Lower leg skin (tissue), 3 donors: ENCODE data around the gene GLIS2.

ENCODE experiments used
- CTCF ChIP-seq, 3 donors: fragments of 450-650 bp; IDR thresholded peaks; one replicate each; pipeline ENCODE4 v1.5.1; 2016; ENCODE audit warnings: antibody characterized with exemption in 3 of 3, mild to moderate bottlenecking in 3 of 3, moderate library complexity in 2 of 3
- POLR2A ChIP-seq, 2 donors: fragments of 450-650 bp; IDR thresholded peaks; one replicate each; pipeline ENCODE4 v1.6.1; 2016 to 2017; ENCODE audit warnings: antibody characterized with exemption in 2 of 2, mild to moderate bottlenecking in 1 of 2, moderate library complexity in 1 of 2

DNA sequence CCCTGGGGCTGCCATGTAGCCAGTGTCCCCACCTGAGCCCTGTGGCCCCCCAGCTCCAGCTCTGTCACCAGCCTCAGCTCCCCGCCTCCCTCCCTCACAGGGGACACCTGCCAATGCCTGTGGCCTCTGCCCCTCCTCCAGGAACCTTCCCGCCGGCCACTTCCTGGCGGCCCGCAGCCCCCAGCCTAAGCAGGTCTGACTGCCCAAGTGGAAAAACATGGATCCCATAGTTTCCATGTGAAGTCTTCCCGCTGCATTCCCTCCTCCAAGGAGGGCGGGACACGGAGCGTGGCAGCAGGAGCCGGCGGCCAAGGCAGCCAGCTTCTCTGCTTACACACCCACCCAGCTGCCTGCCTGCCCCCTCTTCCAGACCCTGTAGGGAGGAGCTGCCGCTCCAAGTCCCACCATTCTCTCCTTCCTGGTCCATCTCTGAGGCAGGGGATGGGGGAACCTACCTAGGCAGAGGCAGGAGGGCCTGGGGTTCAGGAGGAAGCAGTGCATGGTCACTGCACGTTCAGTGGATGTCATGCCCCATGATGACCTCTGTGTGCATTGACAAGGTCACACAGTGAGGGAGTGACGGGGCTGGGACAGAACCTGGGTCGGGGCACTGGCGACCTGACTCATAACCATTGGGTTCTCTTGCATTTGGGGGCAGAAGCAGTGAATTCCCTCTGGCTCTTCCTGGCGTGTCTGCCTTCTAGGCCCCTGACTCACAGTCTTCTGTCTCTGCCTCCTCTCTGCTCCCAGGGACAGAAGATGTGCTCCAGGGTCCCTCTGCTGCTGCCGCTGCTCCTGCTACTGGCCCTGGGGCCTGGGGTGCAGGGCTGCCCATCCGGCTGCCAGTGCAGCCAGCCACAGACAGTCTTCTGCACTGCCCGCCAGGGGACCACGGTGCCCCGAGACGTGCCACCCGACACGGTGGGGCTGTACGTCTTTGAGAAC lies 64.5 kb downstream of the GLIS2 start:
- TF ChIP-seq POLR2A (IDR thresholded peaks at IDR 0.05) = no peak
- no peak for TF ChIP-seq CTCF (IDR thresholded peaks at IDR 0.05)
